ENCODE results near the gene ETNK2.

The ETNK2 gene

GRCh38 chr1:204151552-204152309, at the start of gene ETNK2:
ETNK2 (minus strand) TSS chr1:204152044; CDS start chr1:204151852, 192 bp downstream.
- peak; percentile 46 for DNase-seq

GRCh38 chr1:204201348-204202040, 49.6 kb upstream of the ETNK2 start:
- DNase-seq = no peak

- DNase-seq = no peak
Observed at GRCh38 chr1:204199579-204199978, 47.7 kb upstream of the ETNK2 start.

- DNase-seq = no peak
Observed at GRCh38 chr1:204198348-204199340, 46.8 kb upstream of the ETNK2 start.

GRCh38 chr1:204197068-204197467, 45.2 kb upstream of the ETNK2 start:
- DNase-seq = no peak

- DNase-seq = no peak
Observed at GRCh38 chr1:204196068-204196795, 44.4 kb upstream of the ETNK2 start, which contains the start of gene KISS1. KISS1 (minus strand) TSS chr1:204196491; CDS start chr1:204192876, 3,615 bp downstream.

- DNase-seq = no peak
Observed at GRCh38 chr1:204194771-204195170, 42.9 kb upstream of the ETNK2 start.

GRCh38 chr1:204194080-204194479, 42.2 kb upstream of the ETNK2 start:
- DNase-seq = no peak

- DNase-seq = no peak
Observed at GRCh38 chr1:204192589-204193352, 40.9 kb upstream of the ETNK2 start.

GRCh38 chr1:204192046-204192445, 40.2 kb upstream of the ETNK2 start:
- no peak for DNase-seq

- DNase-seq = no peak
Observed at GRCh38 chr1:204191456-204191855, 39.6 kb upstream of the ETNK2 start.

GRCh38 chr1:204190212-204191211, 38.7 kb upstream of the ETNK2 start:
- DNase-seq = no peak

GRCh38 chr1:204188959-204189639, 37.3 kb upstream of the ETNK2 start:
- no peak for DNase-seq

GRCh38 chr1:204186597-204186996, 34.8 kb upstream of the ETNK2 start:
- no peak for DNase-seq

GRCh38 chr1:204181116-204181515, 29.3 kb upstream of the ETNK2 start:
- DNase-seq = no peak

- DNase-seq = no peak
Observed at GRCh38 chr1:204180133-204180532, 28.3 kb upstream of the ETNK2 start.

GRCh38 chr1:204178487-204179281, 26.8 kb upstream of the ETNK2 start:
- DNase-seq = no peak

- DNase-seq = no peak
Observed at GRCh38 chr1:204177133-204177532, 25.3 kb upstream of the ETNK2 start.

- DNase-seq = no peak
Observed at GRCh38 chr1:204176049-204176448, 24.2 kb upstream of the ETNK2 start.
